IMR-90 (cell line): ENCODE results near the gene BRD3. TPM values are rescaled to one million over a fixed set of nuclear protein-coding genes. Genes with fewer than 3 reads are reported as not detected.

Experiments used
- ATAC-seq: fragments of 200-7000 bp; cut with Tn5 transposase; 2 replicates; pipeline ENCODE4 v1.9.1; 2020; ENCODE audit warnings: low read depth, mild to moderate bottlenecking, moderate library complexity
- BruUV-seq: library from RNA; stranded (reverse); fragments of 400-500 nt; replicated peaks from 2 replicates; lab custom pipeline; 2021; lab: Mats Ljungman, UMichigan
- CTCF ChIA-PET: fragments of 300-600 bp; formaldehyde crosslinking; extraction: SDS; loops from one replicate; lab custom pipeline; 2021; ENCODE audit warnings: antibody characterized with exemption; lab: Yijun Ruan, JAX
- POLR2A ChIA-PET: fragments of 300-600 bp; sonication (Branson Sonifier 250); formaldehyde crosslinking; loops from one replicate; lab custom pipeline; 2022; ENCODE audit warnings: antibody characterized with exemption; ENCODE audit not compliant: unreplicated experiment; lab: Charles Lee
- DNase-seq: peaks from one replicate; pipeline ENCODE4 v3.0.0; 2013
- H2AFZ ChIP-seq: replicated peaks from 2 replicates; pipeline ENCODE3; 2013; ENCODE audit warnings: low read length, mild to moderate bottlenecking; ENCODE audit not compliant: poor library complexity
- H2AK5ac ChIP-seq: 2 replicates; pipeline ENCODE4 v1.6.1; 2013; ENCODE audit warnings: low read depth, low read length, inconsistent platforms
- H2AK9ac ChIP-seq: replicated peaks from 2 replicates; pipeline ENCODE3; 2013; ENCODE audit warnings: mild to moderate bottlenecking, low read depth, low read length, moderate library complexity; ENCODE audit not compliant: poor library complexity
- H2BK120ac ChIP-seq: 2 replicates; pipeline ENCODE4 v1.6.1; 2013; ENCODE audit warnings: low read depth, low read length, inconsistent platforms
- H2BK15ac ChIP-seq: 3 replicates; pipeline ENCODE4 v1.6.1; 2013; ENCODE audit warnings: low read depth, low read length, inconsistent platforms
- H2BK20ac ChIP-seq: 2 replicates; pipeline ENCODE4 v1.6.1; 2013; ENCODE audit warnings: low read depth, mild to moderate bottlenecking, inconsistent platforms, low read length, moderate library complexity
- H2BK5ac ChIP-seq: 2 replicates; pipeline ENCODE4 v1.6.1; 2013; ENCODE audit warnings: mild to moderate bottlenecking, low read depth, low read length, inconsistent platforms; ENCODE audit not compliant: poor library complexity, severe bottlenecking
- H3K14ac ChIP-seq: replicated peaks from 2 replicates; pipeline ENCODE4 v1.6.1; 2013; ENCODE audit warnings: low read depth, low read length, inconsistent platforms
- H3K18ac ChIP-seq: 2 replicates; pipeline ENCODE4 v1.6.1; 2013; ENCODE audit warnings: low read depth, low read length, control low read depth
- H3K23ac ChIP-seq: 2 replicates; pipeline ENCODE4 v1.6.1; 2013; ENCODE audit warnings: low read depth, low read length, inconsistent platforms
- H3K27ac ChIP-seq: 2 replicates; pipeline ENCODE4 v1.5.1; 2013; ENCODE audit warnings: mild to moderate bottlenecking, control low read depth, low read length; ENCODE audit not compliant: insufficient read depth
- H3K27me3 ChIP-seq: 2 replicates; pipeline ENCODE4 v1.6.1; 2013; ENCODE audit warnings: low read length; ENCODE audit not compliant: control insufficient read depth, insufficient read depth
- H3K36me3 ChIP-seq: 2 replicates; pipeline ENCODE4 v1.6.1; 2013; ENCODE audit warnings: low read length, mixed read lengths; ENCODE audit not compliant: control insufficient read depth, insufficient read depth
- H3K4ac ChIP-seq: 2 replicates; pipeline ENCODE4 v1.6.1; 2013; ENCODE audit warnings: low read depth, low read length, inconsistent platforms
- H3K4me1 ChIP-seq: 2 replicates; pipeline ENCODE4 v1.6.1; 2013; ENCODE audit warnings: low read length, mixed read lengths; ENCODE audit not compliant: control insufficient read depth, insufficient read depth
- H3K4me2 ChIP-seq: 2 replicates; pipeline ENCODE4 v1.6.1; 2013; ENCODE audit warnings: low read depth, mild to moderate bottlenecking, control low read depth, low read length, moderate library complexity
- H3K4me3 ChIP-seq: 2 replicates; pipeline ENCODE4 v1.5.1; 2013; ENCODE audit warnings: low read depth, mild to moderate bottlenecking, control low read depth, low read length, moderate library complexity; ENCODE audit not compliant: insufficient read depth
- H3K56ac ChIP-seq: 2 replicates; pipeline ENCODE4 v1.6.1; 2013; ENCODE audit warnings: low read length, inconsistent platforms; ENCODE audit not compliant: insufficient read depth; ENCODE audit errors: extremely low read depth
- H3K79me1 ChIP-seq, 2 experiments: 2 replicates each; pipeline ENCODE4 v1.6.1; 2013; ENCODE audit warnings: low read length in 2 of 2, inconsistent platforms in 1 of 2, low read depth in 1 of 2
- H3K9ac ChIP-seq: 2 replicates; pipeline ENCODE4 v1.6.1; 2013; ENCODE audit warnings: low read depth, low read length, control low read depth
- H3K9me1 ChIP-seq: 2 replicates; pipeline ENCODE4 v1.6.1; 2013; ENCODE audit warnings: low read length, inconsistent platforms; ENCODE audit not compliant: insufficient read depth
- H3K9me3 ChIP-seq: 2 replicates; pipeline ENCODE4 v1.6.1; 2013; ENCODE audit warnings: low read length; ENCODE audit not compliant: control insufficient read depth, insufficient read depth
- H4K20me1 ChIP-seq: 2 replicates; pipeline ENCODE4 v1.6.1; 2013; ENCODE audit warnings: low read length, inconsistent platforms; ENCODE audit not compliant: insufficient read depth
- H4K5ac ChIP-seq: 2 replicates; pipeline ENCODE4 v1.6.1; 2013; ENCODE audit warnings: mild to moderate bottlenecking, low read depth, low read length, control low read depth
- H4K8ac ChIP-seq, 2 experiments: 2 replicates each; pipeline ENCODE4 v1.6.1; 2013; ENCODE audit warnings: low read depth in 2 of 2, low read length in 2 of 2, control low read depth in 1 of 2, inconsistent platforms in 1 of 2
- H4K91ac ChIP-seq: 2 replicates; pipeline ENCODE4 v1.6.1; 2013; ENCODE audit warnings: low read depth, low read length, inconsistent platforms; ENCODE audit not compliant: insufficient read depth
- BHLHE40 ChIP-seq: fragments of 150-350 bp; IDR thresholded peaks from 2 replicates; pipeline ENCODE4 v1.6.1; 2016; ENCODE audit warnings: mild to moderate bottlenecking, low read depth, low read length
- CEBPB ChIP-seq: IDR thresholded peaks from 2 replicates; pipeline ENCODE4 v1.6.1; 2012; ENCODE audit warnings: low read depth, low read length, improper control_type of control experiment
- CHD1 ChIP-seq: IDR thresholded peaks from 2 replicates; pipeline ENCODE4 v1.6.1; 2012; ENCODE audit warnings: low read depth, low read length, improper control_type of control experiment
- FOS ChIP-seq: fragments of 150-350 bp; IDR thresholded peaks from 2 replicates; pipeline ENCODE4 v1.6.1; 2016; ENCODE audit warnings: low read depth, low read length
- MAFK ChIP-seq: IDR thresholded peaks from 2 replicates; pipeline ENCODE4 v1.6.1; 2012; ENCODE audit warnings: low read depth, low read length, improper control_type of control experiment
- MAZ ChIP-seq: IDR thresholded peaks from 2 replicates; pipeline ENCODE4 v1.6.1; 2012; ENCODE audit warnings: low read depth, mild to moderate bottlenecking, low read length, improper control_type of control experiment, moderate library complexity, borderline replicate concordance
- MXI1 ChIP-seq: IDR thresholded peaks from 2 replicates; pipeline ENCODE4 v1.6.1; 2012; ENCODE audit warnings: low read depth, mild to moderate bottlenecking, low read length, moderate library complexity, borderline replicate concordance
- NFE2L2 ChIP-seq: fragments of 150-350 bp; IDR thresholded peaks from 2 replicates; pipeline ENCODE4 v1.6.1; 2016; ENCODE audit warnings: low read depth, mild to moderate bottlenecking, low read length
- POLR2A ChIP-seq: IDR thresholded peaks from 2 replicates; pipeline ENCODE4 v1.6.1; 2012; ENCODE audit warnings: mild to moderate bottlenecking, low read depth, low read length
- RAD21 ChIP-seq: IDR thresholded peaks from 2 replicates; pipeline ENCODE4 v1.6.1; 2012; ENCODE audit warnings: low read length, improper control_type of control experiment
- RCOR1 ChIP-seq: IDR thresholded peaks from 2 replicates; pipeline ENCODE4 v1.6.1; 2012; ENCODE audit warnings: mild to moderate bottlenecking, low read length, improper control_type of control experiment; ENCODE audit not compliant: insufficient replicate concordance
- RFX5 ChIP-seq: IDR thresholded peaks from 2 replicates; pipeline ENCODE4 v1.8.0; 2012; ENCODE audit warnings: low read depth, mild to moderate bottlenecking, low read length, moderate library complexity
- SMC3 ChIP-seq: fragments of 150-350 bp; IDR thresholded peaks from 2 replicates; pipeline ENCODE4 v1.6.1; 2016; ENCODE audit warnings: low read depth, mild to moderate bottlenecking, antibody characterized with exemption, low read length, moderate library complexity
- WGBS, 2 experiments: methylation state at CpG; one replicate each; pipeline versions ENCODE4 v1.1.5 to v1.1.7; 2013; ENCODE audit warnings: missing lambda C conversion rate in 2 of 2; ENCODE audit not compliant: insufficient read length in 1 of 2; ENCODE audit errors: extremely low coverage in 2 of 2; 5-methylcytosine and 5-hydroxymethylcytosine counted together
- dilution Hi-C: fragments of 300-500 bp; cut with HindIII; formaldehyde crosslinking; loops from one replicate; pipeline ENCODE4 v1.14.3; 2018; ENCODE audit warnings: low sequenced_read_pairs; ENCODE audit not compliant: unreplicated experiment
- in situ Hi-C: fragments of 300-500 bp; cut with MboI; formaldehyde crosslinking; loops from 3 replicates; pipeline ENCODE4 v1.14.3; 2019; ENCODE audit warnings: low sequenced_read_pairs, inconsistent platforms, mixed read lengths
- intact Hi-C: fragments of 100-400 bp; cut with micrococcal nuclease; formaldehyde crosslinking; loops from 2 replicates; pipeline ENCODE4 v1.10.0; 2022
- polyA plus RNA-seq, 3 experiments: library from polyadenylated mRNA; depleted of rRNA; stranded (reverse); fragments of >200 nt; gene quantifications; 2 replicates each; pipeline ENCODE4 v1.2.3, GENCODE V29; 2012; ENCODE audit warnings: low replicate concordance in 1 of 3
- total RNA-seq: library from RNA; depleted of rRNA; stranded (reverse); fragments of >200 nt; gene quantifications from 2 replicates; pipeline ENCODE4 v1.2.3, GENCODE V29; 2012
- TF ChIP-seq, protein P1 (sequence below): fragments of 150-350 bp; IDR thresholded peaks from 2 replicates; pipeline ENCODE4 v1.6.1; 2016; ENCODE audit warnings: low read depth, mild to moderate bottlenecking, low read length, moderate library complexity, borderline replicate concordance
- TF ChIP-seq, protein P2 (sequence below): fragments of 150-350 bp; IDR thresholded peaks from 2 replicates; pipeline ENCODE4 v1.6.1; 2017; ENCODE audit warnings: mild to moderate bottlenecking, antibody characterized with exemption, low read length, low read depth
- TF ChIP-seq, protein P3 (sequence below): conservative IDR thresholded peaks from 2 replicates; pipeline ENCODE4 v1.5.1; 2012; ENCODE audit warnings: mild to moderate bottlenecking, low read depth, low read length, improper control_type of control experiment

BRD3 gene
- total and polyA plus RNA-seq, 2 of the 4 experiments (the other 2 are of a cell fraction): 2.2 to 7.1 TPM

DNA sequence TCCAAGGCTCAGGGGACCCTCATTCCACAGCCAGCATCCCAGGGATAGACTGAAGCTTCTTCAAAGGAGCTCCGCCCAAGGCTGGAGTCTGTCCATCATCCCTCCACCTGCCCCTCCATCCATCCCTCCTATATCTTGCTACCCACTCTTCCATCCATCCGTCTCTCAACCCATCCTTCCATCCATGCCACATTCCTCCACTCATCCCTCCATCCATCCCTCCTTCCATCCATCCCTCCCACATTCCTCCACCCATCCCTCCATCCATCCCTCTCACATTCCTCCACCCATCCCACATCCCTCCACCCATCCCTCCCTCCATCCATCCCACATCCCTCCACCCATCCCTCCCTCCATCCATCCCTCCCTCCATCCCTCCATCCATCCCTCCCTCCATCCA, 70.2 kb downstream of the BRD3 start:
- H3K9me1 ChIP-seq: 0 out of 2 replicates have a peak, but pooled peaks cover 3% of the 10 kb centered on the region
- no peak overlapping the region for H3K4ac ChIP-seq
- peaks cover 0 to 16% of the 10 kb centered on the region in 2 experiments; a peak in 1 of 4 replicates for H3K79me1 ChIP-seq
- no peak overlapping the region for H3K14ac ChIP-seq
- H3K4me2 ChIP-seq: no peak overlapping the region
- no peak overlapping the region for H3K18ac ChIP-seq
- H4K91ac ChIP-seq: no peak overlapping the region
- in situ Hi-C loops: loop anchor here (10.0 kb wide), 1 partner anchor 463 kb away; the partner anchor contains the start of gene ADAMTSL2
- 95 to 100% methylated on average over 1 to 2 of the region's 2 CpGs for WGBS, 2 experiments
- no peak overlapping the region for H2BK5ac ChIP-seq
- H2AK5ac ChIP-seq: no peak overlapping the region
- no peak overlapping the region for H3K9ac ChIP-seq
- H3K23ac ChIP-seq: no peak overlapping the region
- peaks cover 8% of the 10 kb centered on the region; the same call in 1 of the 2 replicates for H3K4me1 ChIP-seq
- peaks cover 11% of the 10 kb centered on the region for H4K20me1 ChIP-seq
- no peak for DNase-seq
- ChIA-PET CTCF (no interaction called here), POLR2A (no interaction called here)
- H2BK120ac ChIP-seq: no peak overlapping the region
- no peak overlapping the region for H2BK20ac ChIP-seq
- BruUV-seq: no TSS peak
- TF ChIP-seq CEBPB: no peak
- no peak for TF ChIP-seq MXI1
- TF ChIP-seq POLR2A: no peak
- no peak for TF ChIP-seq RFX5
- TF ChIP-seq RAD21: no peak
- TF ChIP-seq MAZ: no peak
- TF ChIP-seq, protein P1, sequence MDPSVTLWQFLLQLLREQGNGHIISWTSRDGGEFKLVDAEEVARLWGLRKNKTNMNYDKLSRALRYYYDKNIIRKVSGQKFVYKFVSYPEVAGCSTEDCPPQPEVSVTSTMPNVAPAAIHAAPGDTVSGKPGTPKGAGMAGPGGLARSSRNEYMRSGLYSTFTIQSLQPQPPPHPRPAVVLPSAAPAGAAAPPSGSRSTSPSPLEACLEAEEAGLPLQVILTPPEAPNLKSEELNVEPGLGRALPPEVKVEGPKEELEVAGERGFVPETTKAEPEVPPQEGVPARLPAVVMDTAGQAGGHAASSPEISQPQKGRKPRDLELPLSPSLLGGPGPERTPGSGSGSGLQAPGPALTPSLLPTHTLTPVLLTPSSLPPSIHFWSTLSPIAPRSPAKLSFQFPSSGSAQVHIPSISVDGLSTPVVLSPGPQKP: no peak
- TF ChIP-seq, protein P2, sequence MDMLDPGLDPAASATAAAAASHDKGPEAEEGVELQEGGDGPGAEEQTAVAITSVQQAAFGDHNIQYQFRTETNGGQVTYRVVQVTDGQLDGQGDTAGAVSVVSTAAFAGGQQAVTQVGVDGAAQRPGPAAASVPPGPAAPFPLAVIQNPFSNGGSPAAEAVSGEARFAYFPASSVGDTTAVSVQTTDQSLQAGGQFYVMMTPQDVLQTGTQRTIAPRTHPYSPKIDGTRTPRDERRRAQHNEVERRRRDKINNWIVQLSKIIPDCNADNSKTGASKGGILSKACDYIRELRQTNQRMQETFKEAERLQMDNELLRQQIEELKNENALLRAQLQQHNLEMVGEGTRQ: no peak
- TF ChIP-seq FOS: no peak
- no peak for TF ChIP-seq CHD1
- no peak for TF ChIP-seq RCOR1
- TF ChIP-seq BHLHE40: no peak
- no peak for TF ChIP-seq MAFK
- no peak for TF ChIP-seq SMC3
- TF ChIP-seq, protein P3, sequence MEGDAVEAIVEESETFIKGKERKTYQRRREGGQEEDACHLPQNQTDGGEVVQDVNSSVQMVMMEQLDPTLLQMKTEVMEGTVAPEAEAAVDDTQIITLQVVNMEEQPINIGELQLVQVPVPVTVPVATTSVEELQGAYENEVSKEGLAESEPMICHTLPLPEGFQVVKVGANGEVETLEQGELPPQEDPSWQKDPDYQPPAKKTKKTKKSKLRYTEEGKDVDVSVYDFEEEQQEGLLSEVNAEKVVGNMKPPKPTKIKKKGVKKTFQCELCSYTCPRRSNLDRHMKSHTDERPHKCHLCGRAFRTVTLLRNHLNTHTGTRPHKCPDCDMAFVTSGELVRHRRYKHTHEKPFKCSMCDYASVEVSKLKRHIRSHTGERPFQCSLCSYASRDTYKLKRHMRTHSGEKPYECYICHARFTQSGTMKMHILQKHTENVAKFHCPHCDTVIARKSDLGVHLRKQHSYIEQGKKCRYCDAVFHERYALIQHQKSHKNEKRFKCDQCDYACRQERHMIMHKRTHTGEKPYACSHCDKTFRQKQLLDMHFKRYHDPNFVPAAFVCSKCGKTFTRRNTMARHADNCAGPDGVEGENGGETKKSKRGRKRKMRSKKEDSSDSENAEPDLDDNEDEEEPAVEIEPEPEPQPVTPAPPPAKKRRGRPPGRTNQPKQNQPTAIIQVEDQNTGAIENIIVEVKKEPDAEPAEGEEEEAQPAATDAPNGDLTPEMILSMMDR: no peak
- no peak for TF ChIP-seq NFE2L2
- ATAC-seq: no peak
- H3K4me3 ChIP-seq: no peak overlapping the region
- H3K36me3 ChIP-seq: no peaks in the 10 kb centered on the region
- intact Hi-C loops: no loop called here
- no peak overlapping the region for H3K27ac ChIP-seq
- dilution Hi-C loops: no loop called here
- peaks cover 6% of the 10 kb centered on the region; the same call in 1 of the 2 replicates for H3K27me3 ChIP-seq
- no peak overlapping the region for H4K8ac ChIP-seq
- no peak overlapping the region for H2AFZ ChIP-seq
- H4K5ac ChIP-seq: no peak overlapping the region
- no peak overlapping the region for H2AK9ac ChIP-seq
- no peaks in the 10 kb centered on the region for H3K9me3 ChIP-seq
- no peak overlapping the region for H3K56ac ChIP-seq
- H2BK15ac ChIP-seq: no peak overlapping the region
